Skeletal muscle tissue (tissue), 4 donors: Measurements from ENCODE around the gene RAI1. TPM values are rescaled to one million over a fixed set of nuclear protein-coding genes. Genes with fewer than 3 reads are reported as not detected.

Source experiments
- H3K27ac ChIP-seq: one replicate; pipeline ENCODE4 v1.7.0; 2013; ENCODE audit warnings: mild to moderate bottlenecking, low read depth, low read length, inconsistent platforms
- H3K27me3 ChIP-seq, 3 donors: one replicate each; pipeline ENCODE4 v1.7.0; 2013; ENCODE audit warnings: low read length in 3 of 3; ENCODE audit not compliant: control insufficient read depth in 3 of 3, insufficient read depth in 3 of 3
- H3K36me3 ChIP-seq, 3 donors: one replicate each; pipeline ENCODE4 v1.7.0; 2013; ENCODE audit warnings: low read length in 3 of 3; ENCODE audit not compliant: control insufficient read depth in 3 of 3, insufficient read depth in 3 of 3
- H3K4me1 ChIP-seq, 3 donors: one replicate each; pipeline ENCODE4 v1.7.0; 2013; ENCODE audit warnings: low read length in 3 of 3, mild to moderate bottlenecking in 3 of 3; ENCODE audit not compliant: control insufficient read depth in 3 of 3, insufficient read depth in 3 of 3
- H3K4me3 ChIP-seq, 3 donors: one replicate each; pipeline ENCODE4 v1.7.0; 2013; ENCODE audit warnings: low read length in 3 of 3
- H3K9ac ChIP-seq, 3 donors: one replicate each; pipeline ENCODE4 v1.7.0; 2013; ENCODE audit warnings: low read length in 3 of 3, mild to moderate bottlenecking in 3 of 3, moderate library complexity in 2 of 3, low read depth in 1 of 3
- H3K9me3 ChIP-seq, 3 donors: one replicate each; pipeline ENCODE4 v1.7.0; 2013; ENCODE audit warnings: low read length in 3 of 3; ENCODE audit not compliant: control insufficient read depth in 3 of 3
- total RNA-seq: library from RNA; depleted of rRNA; stranded (reverse); fragments of >200 nt; gene quantifications from one replicate; pipeline ENCODE4 v1.2.3, GENCODE V29; 2014
- donor health status: Osteomylitis.

Gene RAI1
- total RNA-seq, 1 donor from 2014 or later = 3.1 TPM

GRCh38 chr17:17663160-17664063 is 17.8 kb upstream of the RAI1 start:
- Histone ChIP-seq H3K4me3 (no peak overlapping the region), H3K9ac (peak overlapping the region in 1 of 3 donors; percentile 40), H3K27ac (no peak overlapping the region), H3K4me1 (peaks cover 0 to 7% (median 5%) of the 10 kb centered on the region in 3 donors), H3K9me3 (peaks cover 0 to 3% (median 0%) of the 10 kb centered on the region in 3 donors), H3K27me3 (peaks cover 0 to 11% (median 6%) of the 10 kb centered on the region in 3 donors), H3K36me3 (no peaks in the 10 kb centered on the region)

GRCh38 chr17:17664064-17664452 is 17.2 kb upstream of the RAI1 start:
- no peak overlapping the region for H3K4me3 ChIP-seq
- H3K27ac ChIP-seq = no peak overlapping the region
- no peaks in the 10 kb centered on the region for H3K36me3 ChIP-seq

GRCh38 chr17:17665255-17665654 is 16.0 kb upstream of the RAI1 start:
- H3K4me3 ChIP-seq = no peak overlapping the region
- peaks cover 0 to 11% (median 6%) of the 10 kb centered on the region in 3 donors for H3K27me3 ChIP-seq
- peaks cover 0 to 7% (median 5%) of the 10 kb centered on the region in 3 donors for H3K4me1 ChIP-seq
- no peak overlapping the region for H3K27ac ChIP-seq
- no peaks in the 10 kb centered on the region for H3K9me3 ChIP-seq
- no peaks in the 10 kb centered on the region for H3K36me3 ChIP-seq
- no peak overlapping the region for H3K9ac ChIP-seq

More at GRCh38 chr17:17664064-17664452, 17.2 kb upstream of the RAI1 start:
- Histone ChIP-seq H3K4me1 (peaks cover 0 to 7% (median 5%) of the 10 kb centered on the region in 3 donors), H3K9ac (no peak overlapping the region), H3K27me3 (peaks cover 0 to 11% (median 6%) of the 10 kb centered on the region in 3 donors), H3K9me3 (peaks cover 0 to 3% (median 0%) of the 10 kb centered on the region in 3 donors)

DNA sequence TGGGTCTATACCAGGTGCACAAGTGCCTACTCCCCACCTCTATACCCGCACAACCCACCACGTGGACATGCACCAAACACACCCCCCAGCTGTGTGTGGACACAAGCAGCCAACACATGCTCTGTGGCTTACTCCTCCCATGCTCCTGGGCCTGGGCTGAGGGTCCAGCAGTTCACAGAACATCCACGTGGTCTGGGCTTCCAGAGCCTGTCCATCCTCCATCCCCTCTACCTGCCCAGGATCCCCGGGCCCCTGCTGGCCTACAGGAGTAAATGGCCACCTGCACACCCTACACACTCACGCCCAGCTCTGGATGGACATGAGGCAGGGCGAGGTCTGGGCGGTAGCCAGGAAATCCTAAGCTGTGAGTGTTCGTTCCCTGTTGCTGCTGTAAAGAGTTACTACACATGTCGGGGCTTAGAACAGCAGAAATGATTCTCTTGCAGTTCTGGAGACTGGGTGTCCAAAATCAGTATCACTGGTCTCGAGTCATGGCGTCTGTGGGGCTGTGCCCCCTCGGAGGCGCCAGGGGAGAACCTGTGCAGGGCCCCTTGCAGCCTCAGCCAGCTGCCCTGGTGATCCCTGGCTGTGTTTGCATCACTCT is 15.0 kb upstream of the RAI1 start:
- H3K9ac ChIP-seq = no peak overlapping the region
- H3K4me1 ChIP-seq = peaks cover 0 to 7% (median 5%) of the 10 kb centered on the region in 3 donors
- H3K27me3 ChIP-seq = peaks cover 0 to 11% (median 6%) of the 10 kb centered on the region in 3 donors
- no peaks in the 10 kb centered on the region for H3K36me3 ChIP-seq
- no peak overlapping the region for H3K4me3 ChIP-seq
- H3K9me3 ChIP-seq = no peaks in the 10 kb centered on the region
- H3K27ac ChIP-seq = no peak overlapping the region

GRCh38 chr17:17667231-17667630 is 14.0 kb upstream of the RAI1 start:
- Histone ChIP-seq H3K4me1 (peaks cover 0 to 11% (median 7%) of the 10 kb centered on the region in 3 donors), H3K4me3 (no peak overlapping the region), H3K27ac (no peak overlapping the region), H3K9ac (no peak overlapping the region), H3K9me3 (no peaks in the 10 kb centered on the region), H3K27me3 (peaks cover 0 to 11% (median 6%) of the 10 kb centered on the region in 3 donors), H3K36me3 (no peaks in the 10 kb centered on the region)

DNA sequence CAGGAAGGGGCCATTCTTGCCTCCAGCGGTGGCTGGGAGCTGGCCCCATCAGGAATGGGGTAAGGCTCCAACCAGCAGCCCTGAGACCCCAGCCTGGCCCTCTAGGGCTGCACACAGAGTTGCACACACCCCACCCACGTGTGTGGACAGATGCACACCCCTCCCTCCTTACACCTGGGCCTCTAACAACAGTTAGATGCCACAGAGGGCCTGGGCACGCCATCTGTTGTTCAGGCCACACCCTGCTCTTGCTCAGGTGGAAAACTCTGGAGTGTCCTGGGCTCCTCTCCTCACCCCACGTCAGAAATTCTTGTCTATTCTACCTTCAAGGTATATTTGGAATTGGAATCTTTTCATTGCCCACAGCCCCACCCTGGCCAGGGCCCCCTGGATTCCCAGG is 13.3 kb upstream of the RAI1 start:
- H3K9me3 ChIP-seq = no peaks in the 10 kb centered on the region
- no peak overlapping the region for H3K9ac ChIP-seq
- H3K27me3 ChIP-seq = peaks cover 0 to 11% (median 6%) of the 10 kb centered on the region in 3 donors
- no peak overlapping the region for H3K27ac ChIP-seq
- H3K4me3 ChIP-seq = no peak overlapping the region
- H3K4me1 ChIP-seq = peaks cover 0 to 11% (median 6%) of the 10 kb centered on the region in 3 donors
- H3K36me3 ChIP-seq = no peaks in the 10 kb centered on the region

GRCh38 chr17:17668358-17668757 is 12.9 kb upstream of the RAI1 start:
- Histone ChIP-seq H3K4me3 (no peak overlapping the region), H3K27ac (no peak overlapping the region), H3K27me3 (peaks cover 0 to 8% (median 6%) of the 10 kb centered on the region in 3 donors), H3K9ac (no peak overlapping the region), H3K4me1 (peaks cover 0 to 9% (median 2%) of the 10 kb centered on the region in 3 donors), H3K36me3 (no peaks in the 10 kb centered on the region), H3K9me3 (no peaks in the 10 kb centered on the region)

GRCh38 chr17:17668775-17669579 is 12.3 kb upstream of the RAI1 start:
- H3K4me1 ChIP-seq = peaks cover 0 to 8% (median 0%) of the 10 kb centered on the region in 3 donors
- H3K9ac ChIP-seq = no peak overlapping the region
- no peaks in the 10 kb centered on the region for H3K36me3 ChIP-seq
- peaks cover 0 to 6% (median 4%) of the 10 kb centered on the region in 3 donors for H3K27me3 ChIP-seq
- no peak overlapping the region for H3K27ac ChIP-seq
- H3K4me3 ChIP-seq = no peak overlapping the region
- no peaks in the 10 kb centered on the region for H3K9me3 ChIP-seq

GRCh38 chr17:17669580-17670235 is 11.6 kb upstream of the RAI1 start:
- peaks cover 0 to under 1% (median 0%) of the 10 kb centered on the region in 3 donors for H3K27me3 ChIP-seq
- H3K27ac ChIP-seq = no peak overlapping the region
- no peak overlapping the region for H3K4me3 ChIP-seq
- H3K9me3 ChIP-seq = no peaks in the 10 kb centered on the region
- H3K36me3 ChIP-seq = no peaks in the 10 kb centered on the region
- H3K9ac ChIP-seq = no peak overlapping the region
- peaks cover 0 to 6% (median 0%) of the 10 kb centered on the region in 3 donors for H3K4me1 ChIP-seq
